ENCODE measurements around the gene LAMA3. TPM values are rescaled to one million over a fixed set of nuclear protein-coding genes. Genes with fewer than 3 reads are reported as not detected.

Gene LAMA3
- total RNA-seq, 3 donors from 2014 or later: 0.08 to 0.20 (median 0.11) TPM

DNA sequence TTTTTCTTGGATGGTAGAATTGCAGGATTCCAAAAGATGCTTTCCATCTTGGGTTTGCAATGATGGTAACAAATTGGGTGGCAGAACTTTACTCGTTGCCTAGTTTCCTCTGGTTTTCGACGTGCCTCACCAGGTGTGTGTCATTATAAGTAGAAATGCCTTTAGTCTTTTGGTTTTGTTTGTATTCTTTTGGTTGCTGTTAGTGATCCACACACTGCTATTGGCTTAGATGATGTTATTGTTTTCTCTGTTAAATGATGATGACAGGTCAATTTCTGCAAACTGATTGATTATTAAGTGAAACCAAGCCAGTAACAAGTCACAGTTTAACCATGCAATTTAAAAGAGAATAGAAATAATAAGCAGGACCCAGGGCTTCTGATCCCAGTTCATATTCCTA, 6.1 kb upstream of the LAMA3 start:
- ATAC-seq (no peak), DNase-seq (no peak)
- Mint-ChIP-seq H3K36me3 (ENCODE audit: insufficient read depth) (no peaks in the 10 kb centered on the region), H3K4me3 (no peak overlapping the region), H3K9me3 (no peaks in the 10 kb centered on the region), H3K4me1 (ENCODE audit: low read depth) (no peaks in the 10 kb centered on the region), H3K27me3 (ENCODE audit: low read depth) (peaks cover 43% of the 10 kb centered on the region)

DNA sequence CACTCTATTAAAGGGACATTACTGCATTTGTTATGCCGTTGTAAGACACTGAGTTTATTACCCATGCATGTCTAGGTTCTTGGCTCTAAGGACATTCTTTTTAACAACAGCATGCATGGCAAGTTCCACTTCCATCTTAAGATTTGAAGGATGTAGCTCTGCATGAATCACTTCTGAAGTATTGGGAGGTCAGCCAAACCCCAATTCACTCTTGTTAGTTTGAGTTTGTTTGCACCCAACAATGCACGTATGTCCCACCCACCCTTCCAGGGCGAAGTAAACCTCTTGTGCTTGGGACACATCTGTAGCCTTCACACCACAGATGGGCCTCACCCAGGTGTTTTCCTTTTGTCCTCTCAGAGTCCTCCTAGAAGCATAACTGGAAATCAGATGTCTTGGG, 5.6 kb upstream of the LAMA3 start:
- H3K4me1 Mint-ChIP-seq (ENCODE audit: low read depth): peaks cover 3% of the 10 kb centered on the region
- H3K9me3 Mint-ChIP-seq: no peaks in the 10 kb centered on the region
- DNase-seq (no peak), ATAC-seq (no peak)
- peaks cover 45% of the 10 kb centered on the region for H3K27me3 Mint-ChIP-seq (ENCODE audit: low read depth)
- no peak overlapping the region for H3K4me3 Mint-ChIP-seq
- H3K36me3 Mint-ChIP-seq (ENCODE audit: insufficient read depth): no peaks in the 10 kb centered on the region

DNA sequence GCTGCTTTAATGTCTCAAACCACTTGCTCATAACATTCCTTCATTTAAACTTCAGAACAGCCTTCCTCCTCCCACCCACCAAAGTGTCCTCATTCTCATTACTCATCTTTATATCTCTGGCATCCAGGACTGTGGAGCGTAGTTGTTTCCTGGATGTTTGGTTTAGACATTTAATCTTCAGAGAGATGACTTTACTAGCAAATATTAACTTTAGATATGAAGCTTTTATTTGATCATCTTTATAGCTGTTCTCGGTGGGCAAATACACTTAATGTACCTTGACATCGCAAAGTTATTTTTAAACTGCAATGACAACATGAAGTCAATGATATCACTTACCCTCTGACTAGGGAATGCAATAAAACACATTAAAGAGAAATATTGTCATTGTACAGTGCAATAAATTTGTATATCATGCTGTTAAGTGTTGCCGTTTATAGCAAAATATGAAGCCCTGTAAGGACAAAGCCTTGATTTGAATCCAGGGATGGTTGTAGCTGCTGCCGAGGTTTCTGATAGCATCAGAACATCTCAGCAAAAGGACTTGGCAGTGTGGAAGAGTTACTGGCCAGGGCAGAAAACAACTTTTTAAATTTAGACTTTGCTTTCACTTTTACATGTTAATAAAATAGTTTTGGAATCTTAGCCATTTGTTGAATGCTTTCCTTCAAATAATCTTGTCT, 4.6 kb upstream of the LAMA3 start:
- H3K36me3 Mint-ChIP-seq (ENCODE audit: insufficient read depth): no peaks in the 10 kb centered on the region
- peaks cover 45% of the 10 kb centered on the region for H3K27me3 Mint-ChIP-seq (ENCODE audit: low read depth)
- H3K4me1 Mint-ChIP-seq (ENCODE audit: low read depth): peaks cover 8% of the 10 kb centered on the region
- no peak overlapping the region for H3K4me3 Mint-ChIP-seq
- ATAC-seq: no peak
- no peaks in the 10 kb centered on the region for H3K9me3 Mint-ChIP-seq
- DNase-seq: no peak

DNA sequence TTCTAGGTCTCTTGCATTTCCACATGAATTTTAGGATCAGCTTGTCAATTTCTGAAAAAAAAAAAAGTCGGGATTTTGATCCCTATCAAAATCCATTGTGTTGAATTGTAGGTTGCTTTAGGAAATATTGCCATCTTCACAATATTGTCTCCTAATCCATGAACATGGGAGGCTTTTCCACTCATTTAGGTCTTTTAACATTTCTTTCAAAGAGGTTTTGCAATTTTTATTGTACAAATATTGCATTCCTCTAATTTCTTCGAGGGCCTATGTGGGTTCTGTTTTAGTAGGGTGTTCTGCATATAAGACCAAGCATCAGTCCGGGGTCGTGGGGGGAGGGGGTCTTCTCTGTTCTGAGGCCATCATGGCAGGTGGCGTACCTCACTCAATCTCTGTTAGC, 725 bp upstream of the LAMA3 start:
- no peaks in the 10 kb centered on the region for H3K9me3 Mint-ChIP-seq
- DNase-seq (no peak), ATAC-seq (no peak)
- H3K36me3 Mint-ChIP-seq (ENCODE audit: insufficient read depth): no peaks in the 10 kb centered on the region
- H3K4me1 Mint-ChIP-seq (ENCODE audit: low read depth): peaks cover 11% of the 10 kb centered on the region
- peaks cover 49% of the 10 kb centered on the region for H3K27me3 Mint-ChIP-seq (ENCODE audit: low read depth)
- no peak overlapping the region for H3K4me3 Mint-ChIP-seq

DNA sequence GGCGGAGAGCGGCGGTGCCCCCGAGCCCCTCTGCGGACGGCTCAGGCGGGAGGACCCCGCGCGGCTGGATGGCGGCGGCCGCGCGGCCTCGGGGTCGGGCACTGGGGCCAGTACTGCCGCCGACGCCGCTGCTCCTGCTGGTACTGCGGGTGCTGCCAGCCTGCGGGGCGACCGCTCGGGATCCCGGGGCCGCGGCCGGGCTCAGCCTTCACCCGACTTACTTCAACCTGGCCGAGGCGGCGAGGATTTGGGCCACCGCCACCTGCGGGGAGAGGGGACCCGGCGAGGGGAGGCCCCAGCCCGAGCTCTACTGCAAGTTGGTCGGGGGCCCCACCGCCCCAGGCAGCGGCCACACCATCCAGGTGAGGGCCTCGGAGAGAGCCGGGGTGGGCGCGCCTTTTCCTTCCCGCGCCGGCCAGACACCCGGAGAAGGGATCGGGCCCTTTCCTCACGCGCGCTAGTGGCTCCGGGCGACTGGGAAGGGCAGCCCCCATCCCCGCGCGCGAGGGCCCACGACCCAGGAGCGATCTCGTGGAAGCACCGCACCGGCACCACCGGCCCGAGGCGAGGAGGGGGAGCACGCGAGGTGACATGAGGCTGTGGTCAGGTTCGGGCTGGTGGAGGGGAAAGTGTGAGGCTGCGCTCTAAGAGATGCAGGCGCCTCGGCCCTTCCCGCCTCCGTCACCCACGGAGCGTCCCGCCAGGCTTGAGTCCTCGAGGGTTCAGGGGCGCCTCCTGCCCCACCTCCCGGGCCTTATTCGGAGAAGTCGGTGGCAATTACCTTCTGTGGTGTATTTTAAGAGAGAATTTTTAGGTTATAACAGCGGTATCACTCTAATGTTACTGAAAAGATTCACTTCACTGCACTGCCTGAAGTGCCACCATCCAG, 607 bp downstream of the LAMA3 start:
- peak; percentile 49 to 60 for ATAC-seq

DNA sequence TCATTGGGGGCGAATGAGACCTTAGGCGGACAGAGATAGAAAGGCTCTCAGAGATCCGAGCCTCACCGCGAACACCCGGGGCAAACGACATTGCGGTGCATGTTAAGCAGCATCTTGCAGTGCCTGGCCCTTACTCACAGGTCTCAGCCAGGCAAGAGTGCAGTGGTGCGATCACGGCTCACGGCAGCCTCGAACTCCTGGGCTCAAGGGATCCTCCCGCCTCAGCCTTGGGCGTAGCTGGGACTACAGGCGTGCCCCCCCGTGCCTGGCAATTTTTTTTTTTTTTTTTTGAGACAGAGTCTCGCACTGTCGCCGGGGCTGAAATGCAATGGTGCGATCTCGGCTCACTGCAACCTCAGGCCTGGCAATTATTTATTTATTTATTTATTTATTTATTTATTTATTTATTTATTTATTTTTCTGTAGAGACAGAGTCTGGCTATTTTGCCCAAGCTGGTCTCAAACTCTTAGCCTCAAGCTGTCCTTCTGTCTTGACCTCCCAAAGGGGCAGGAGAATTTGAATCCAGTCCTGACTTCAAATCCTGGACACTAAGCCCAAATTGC, 1.3 kb downstream of the LAMA3 start:
- H3K36me3 Mint-ChIP-seq (ENCODE audit: insufficient read depth): no peaks in the 10 kb centered on the region
- no peak for DNase-seq
- no peaks in the 10 kb centered on the region for H3K9me3 Mint-ChIP-seq
- H3K4me1 Mint-ChIP-seq (ENCODE audit: low read depth): peaks cover 11% of the 10 kb centered on the region
- peaks cover 39% of the 10 kb centered on the region for H3K27me3 Mint-ChIP-seq (ENCODE audit: low read depth)
- ATAC-seq: no peak
- peak overlapping the region; percentile 43 for H3K4me3 Mint-ChIP-seq

More for the DNA sequence above, 607 bp downstream of the LAMA3 start:
- Mint-ChIP-seq H3K4me1 (ENCODE audit: low read depth) (peaks cover 11% of the 10 kb centered on the region), H3K4me3 (peak overlapping the region; percentile 43), H3K9me3 (no peaks in the 10 kb centered on the region), H3K27me3 (ENCODE audit: low read depth) (peaks cover 39% of the 10 kb centered on the region), H3K36me3 (ENCODE audit: insufficient read depth) (no peaks in the 10 kb centered on the region)
- no peak for DNase-seq

DNA sequence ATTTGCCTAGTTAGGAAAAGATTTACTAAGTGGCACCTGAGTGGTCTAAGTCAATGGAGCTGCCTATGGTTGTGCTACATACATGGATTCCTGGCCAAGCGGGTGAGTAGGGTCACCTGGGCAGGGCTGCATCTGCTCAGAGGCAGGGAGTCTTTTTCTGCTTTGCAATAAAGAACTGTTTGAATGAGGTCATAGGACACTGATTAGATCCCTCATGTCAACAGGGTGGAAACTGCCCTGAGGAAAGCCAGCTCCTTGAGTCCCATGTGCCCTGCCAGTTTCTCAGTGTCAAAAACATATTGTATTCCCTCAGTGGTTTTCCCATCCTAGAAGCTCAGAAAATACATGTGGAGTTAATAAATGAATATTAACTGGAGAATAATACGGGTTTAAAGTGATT, 4.6 kb downstream of the LAMA3 start:
- no peak for DNase-seq
- Mint-ChIP-seq H3K4me1 (ENCODE audit: low read depth) (peaks cover 7% of the 10 kb centered on the region), H3K36me3 (ENCODE audit: insufficient read depth) (no peaks in the 10 kb centered on the region), H3K4me3 (no peak overlapping the region), H3K27me3 (ENCODE audit: low read depth) (peaks cover 13% of the 10 kb centered on the region), H3K9me3 (no peaks in the 10 kb centered on the region)
- no peak for ATAC-seq

DNA sequence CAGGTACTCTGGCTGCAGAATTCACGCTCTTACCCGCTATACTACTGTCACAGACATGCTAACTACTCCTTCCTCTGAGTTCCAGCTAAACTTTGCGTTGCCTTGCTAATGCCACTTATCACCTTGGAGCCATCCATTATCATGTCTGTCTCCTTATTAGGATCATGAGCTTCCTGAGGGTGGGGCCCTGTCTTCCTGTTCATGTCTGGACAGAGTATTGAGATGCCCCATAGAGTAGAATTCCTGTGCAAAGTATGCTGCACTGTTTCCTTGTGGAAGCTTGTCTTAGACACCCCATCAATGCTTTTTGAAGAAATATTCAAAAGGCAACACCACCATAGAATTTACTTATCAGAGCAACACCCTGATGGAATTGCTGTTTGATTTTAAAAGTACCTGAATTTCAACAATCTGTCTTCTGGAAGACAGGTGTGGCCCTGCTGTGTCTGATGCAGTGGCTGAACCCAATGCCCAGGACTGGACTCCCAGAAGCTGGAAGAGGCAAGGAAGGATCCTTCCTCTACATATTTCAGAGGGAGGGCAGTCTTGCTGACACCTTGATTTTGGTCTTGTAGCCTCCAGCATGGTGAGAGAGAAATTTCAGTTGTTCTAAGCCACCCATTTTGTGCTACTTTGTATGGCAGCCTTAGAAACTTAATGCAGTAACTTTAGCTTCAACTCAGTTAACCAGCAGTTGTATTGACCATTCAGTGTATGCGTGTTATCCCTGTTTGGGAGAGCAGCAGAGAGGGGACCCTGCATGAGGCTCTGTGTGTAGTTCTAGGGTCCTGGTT, 5.6 kb downstream of the LAMA3 start:
- no peaks in the 10 kb centered on the region for H3K9me3 Mint-ChIP-seq
- ATAC-seq (no peak), DNase-seq (no peak)
- peaks cover 4% of the 10 kb centered on the region for H3K4me1 Mint-ChIP-seq (ENCODE audit: low read depth)
- H3K27me3 Mint-ChIP-seq (ENCODE audit: low read depth): peaks cover 8% of the 10 kb centered on the region
- H3K4me3 Mint-ChIP-seq: no peak overlapping the region
- H3K36me3 Mint-ChIP-seq (ENCODE audit: insufficient read depth): no peaks in the 10 kb centered on the region

DNA sequence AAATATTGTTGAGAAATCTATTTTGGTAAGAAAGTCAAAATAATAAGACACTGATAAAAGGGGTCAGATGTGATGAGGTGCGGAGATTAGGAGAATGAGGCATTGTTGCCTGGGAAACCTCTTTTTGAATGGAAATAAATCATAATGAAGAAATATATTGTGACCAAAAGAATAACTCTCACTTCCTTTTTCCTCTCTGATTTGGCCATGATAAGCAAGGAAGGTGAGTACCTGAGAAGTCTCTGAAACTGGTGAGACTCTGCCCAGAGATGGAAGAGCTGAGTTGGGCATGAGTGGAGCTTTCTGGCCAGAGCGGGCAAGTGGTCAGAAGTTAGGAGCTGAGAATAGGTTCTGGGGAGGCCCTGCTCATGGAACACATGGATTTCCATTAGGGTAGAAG, 11.8 kb downstream of the LAMA3 start:
- H3K27me3 Mint-ChIP-seq (ENCODE audit: low read depth): peaks cover 19% of the 10 kb centered on the region
- no peak overlapping the region for H3K4me3 Mint-ChIP-seq
- H3K36me3 Mint-ChIP-seq (ENCODE audit: insufficient read depth): no peaks in the 10 kb centered on the region
- H3K9me3 Mint-ChIP-seq: no peaks in the 10 kb centered on the region
- DNase-seq: no peak
- H3K4me1 Mint-ChIP-seq (ENCODE audit: low read depth): no peaks in the 10 kb centered on the region
- ATAC-seq: no peak

DNA sequence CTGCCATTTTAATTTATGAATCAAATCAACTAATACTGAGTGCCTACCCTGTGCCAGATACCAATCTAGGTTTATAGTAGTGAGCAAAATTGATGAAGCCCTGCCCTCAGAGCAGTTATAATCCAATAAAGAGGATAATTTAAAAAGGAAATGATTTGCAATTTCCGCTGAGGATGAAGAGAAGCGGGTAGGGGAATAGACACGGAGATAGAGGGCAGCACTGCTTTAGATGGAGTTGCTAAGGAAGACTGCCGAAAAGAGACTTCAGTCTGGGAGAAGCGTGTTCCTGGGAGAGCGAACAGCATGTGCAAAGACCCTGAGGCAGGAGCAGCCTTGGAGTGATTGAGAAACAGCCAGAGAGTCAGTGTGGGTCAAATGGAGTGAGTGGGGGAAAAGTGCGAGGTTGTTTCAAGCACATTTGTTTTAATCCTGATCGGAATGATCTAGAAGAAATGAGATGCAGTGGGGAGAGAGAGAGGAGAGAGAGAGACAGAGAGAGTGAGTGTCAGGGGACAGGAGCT, 12.4 kb downstream of the LAMA3 start:
- Mint-ChIP-seq H3K9me3 (no peaks in the 10 kb centered on the region), H3K4me1 (ENCODE audit: low read depth) (no peaks in the 10 kb centered on the region), H3K27me3 (ENCODE audit: low read depth) (peaks cover 19% of the 10 kb centered on the region), H3K4me3 (no peak overlapping the region), H3K36me3 (ENCODE audit: insufficient read depth) (no peaks in the 10 kb centered on the region)
- ATAC-seq (no peak), DNase-seq (no peak)

DNA sequence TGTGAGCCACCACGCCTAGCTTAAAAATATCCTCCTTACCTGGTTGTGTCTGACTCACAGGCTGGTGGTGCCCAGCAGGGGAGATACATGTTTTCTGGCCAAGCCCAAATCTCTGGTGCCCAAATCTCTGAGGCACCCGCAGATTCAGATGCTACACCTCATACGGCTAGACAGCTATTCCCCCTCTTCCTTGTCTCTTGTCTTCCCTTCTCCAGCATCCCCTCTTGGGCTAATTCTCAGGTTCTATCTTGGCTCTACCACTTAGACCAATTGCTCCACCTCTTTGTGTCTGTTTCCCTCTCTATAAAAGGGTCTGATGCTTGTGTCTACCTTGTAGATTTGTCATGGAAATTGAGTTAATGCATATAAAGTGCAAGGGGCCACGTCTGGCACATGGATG, 13.4 kb downstream of the LAMA3 start:
- Mint-ChIP-seq H3K4me1 (ENCODE audit: low read depth) (no peaks in the 10 kb centered on the region), H3K27me3 (ENCODE audit: low read depth) (peaks cover 19% of the 10 kb centered on the region), H3K4me3 (no peak overlapping the region), H3K9me3 (peaks cover 4% of the 10 kb centered on the region), H3K36me3 (ENCODE audit: insufficient read depth) (no peaks in the 10 kb centered on the region)
- ATAC-seq (no peak), DNase-seq (no peak)

DNA sequence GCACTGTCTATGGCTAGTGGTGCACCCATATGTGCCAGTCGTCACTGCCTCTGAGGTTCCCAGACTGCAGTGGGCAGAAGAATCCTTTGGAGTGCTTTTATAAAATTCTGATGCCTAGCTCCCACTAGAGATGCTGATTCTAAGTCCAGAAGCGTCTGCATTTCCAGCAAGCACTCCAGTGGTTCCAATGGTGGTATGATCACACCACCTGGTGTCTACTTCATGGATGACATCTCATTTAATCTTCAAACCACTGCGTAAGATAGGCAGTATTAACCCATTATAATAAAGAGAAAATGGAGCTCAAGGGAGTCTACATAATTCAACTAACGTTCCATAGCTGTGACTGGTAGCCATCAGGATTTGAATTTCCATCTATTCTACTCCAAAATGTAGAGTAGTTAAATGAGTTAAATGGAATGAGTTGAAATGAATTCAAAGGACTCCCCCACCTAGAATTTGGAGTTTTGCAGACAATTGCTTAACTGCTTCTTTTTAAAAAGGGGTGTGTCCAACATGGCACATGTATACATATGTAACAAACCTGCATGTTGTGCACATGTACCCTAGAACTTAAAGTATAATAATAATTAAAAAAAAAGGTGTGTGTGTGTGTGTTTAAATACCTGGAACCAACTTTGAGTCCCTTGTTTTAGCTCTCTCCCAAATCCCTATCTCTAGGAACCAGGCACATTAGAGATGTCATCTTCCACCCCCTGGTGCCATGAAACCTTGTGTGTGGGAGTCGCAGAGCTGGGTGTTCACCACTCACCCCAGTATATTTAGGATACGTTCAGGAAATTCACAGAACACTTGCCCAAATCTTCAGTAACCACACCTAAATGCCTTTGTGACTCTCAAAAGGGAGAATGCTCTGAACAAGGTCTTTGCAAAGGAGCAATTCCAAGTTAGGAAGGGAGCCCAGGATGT, 14.1 kb downstream of the LAMA3 start:
- no peak overlapping the region for H3K4me3 Mint-ChIP-seq
- DNase-seq (no peak), ATAC-seq (peak; percentile 60 to 61)
- peaks cover 8% of the 10 kb centered on the region for H3K9me3 Mint-ChIP-seq
- H3K27me3 Mint-ChIP-seq (ENCODE audit: low read depth): peaks cover 19% of the 10 kb centered on the region
- H3K4me1 Mint-ChIP-seq (ENCODE audit: low read depth): no peaks in the 10 kb centered on the region
- H3K36me3 Mint-ChIP-seq (ENCODE audit: insufficient read depth): no peaks in the 10 kb centered on the region

DNA sequence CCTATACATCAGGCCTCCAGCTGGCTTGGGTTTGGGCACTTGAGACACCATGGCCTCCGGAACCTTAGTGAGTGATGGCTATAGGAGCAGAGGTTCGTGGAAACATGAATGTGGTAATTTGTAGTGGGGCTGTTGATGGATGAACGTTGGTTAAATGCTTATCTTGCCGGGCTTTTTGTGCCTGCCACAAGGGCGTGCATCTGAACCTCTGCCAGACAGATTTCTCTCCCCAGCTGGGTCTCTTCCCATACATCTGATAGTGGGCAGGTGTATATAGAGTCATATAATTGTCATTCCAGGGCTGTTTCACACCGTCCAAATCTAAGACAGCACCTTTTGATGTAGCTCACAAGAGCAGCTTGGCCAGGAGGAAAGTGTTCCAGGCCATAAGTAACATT, 14.7 kb downstream of the LAMA3 start:
- ATAC-seq (no peak), DNase-seq (no peak)
- Mint-ChIP-seq H3K27me3 (ENCODE audit: low read depth) (peaks cover 19% of the 10 kb centered on the region), H3K9me3 (peaks cover 8% of the 10 kb centered on the region), H3K4me3 (no peak overlapping the region), H3K36me3 (ENCODE audit: insufficient read depth) (no peaks in the 10 kb centered on the region), H3K4me1 (ENCODE audit: low read depth) (no peaks in the 10 kb centered on the region)

Measured in activated T-cell treated with anti-CD3 and anti-CD28 coated beads, Interleukin-2, amount 50 U/mL, for 4 hours (primary cell).